GM23248 (cell line): ENCODE data around the gene BHLHE40. TPM values are rescaled to one million over a fixed set of nuclear protein-coding genes. Genes with fewer than 3 reads are reported as not detected.

Experiments used
- DNase-seq: peaks from one replicate; pipeline ENCODE4 v3.0.0-alpha.2; 2015
- H2AFZ ChIP-seq: fragments of 200-600 bp; sonication (generic); 2 replicates; pipeline ENCODE4 v1.6.1; 2016; ENCODE audit warnings: antibody characterized with exemption
- H3F3A ChIP-seq: fragments of 200-600 bp; sonication (generic); 2 replicates; pipeline ENCODE4 v1.6.1; 2016; ENCODE audit warnings: mild to moderate bottlenecking, antibody characterized with exemption, mixed run types; ENCODE audit not compliant: insufficient read depth
- H3K27ac ChIP-seq: fragments of 200-600 bp; sonication (generic); 2 replicates; pipeline ENCODE4 v1.5.1; 2016; ENCODE audit warnings: mild to moderate bottlenecking
- H3K27me3 ChIP-seq: fragments of 200-600 bp; sonication (generic); replicated peaks from 2 replicates; pipeline ENCODE4 v1.6.1; 2016; ENCODE audit warnings: mild to moderate bottlenecking; ENCODE audit not compliant: insufficient read depth
- H3K36me3 ChIP-seq: fragments of 200-600 bp; sonication (generic); 2 replicates; pipeline ENCODE4 v1.6.1; 2016; ENCODE audit warnings: low read depth, mild to moderate bottlenecking
- H3K4me1 ChIP-seq: fragments of 200-600 bp; sonication (generic); 2 replicates; pipeline ENCODE4 v1.6.1; 2016; ENCODE audit warnings: mild to moderate bottlenecking; ENCODE audit not compliant: insufficient read depth
- H3K4me2 ChIP-seq: fragments of 200-600 bp; sonication (generic); one replicate; pipeline ENCODE4 v1.6.1; 2016; ENCODE audit warnings: mild to moderate bottlenecking; ENCODE audit not compliant: unreplicated experiment
- H3K4me3 ChIP-seq: fragments of 200-600 bp; sonication (generic); 2 replicates; pipeline ENCODE4 v1.5.1; 2016; ENCODE audit warnings: mild to moderate bottlenecking
- H3K79me2 ChIP-seq: fragments of 200-600 bp; sonication (generic); 2 replicates; pipeline ENCODE4 v1.6.1; 2016; ENCODE audit warnings: mild to moderate bottlenecking; ENCODE audit not compliant: insufficient read depth
- H3K9ac ChIP-seq: fragments of 200-600 bp; sonication (generic); 2 replicates; pipeline ENCODE4 v1.6.1; 2016; ENCODE audit warnings: mild to moderate bottlenecking
- H3K9me2 ChIP-seq: fragments of 200-600 bp; sonication (generic); 2 replicates; pipeline ENCODE4 v1.6.1; 2016; ENCODE audit warnings: mixed run types, mild to moderate bottlenecking, moderate library complexity; ENCODE audit not compliant: insufficient read depth
- H3K9me3 ChIP-seq: fragments of 200-600 bp; sonication (generic); one replicate; pipeline ENCODE4 v1.6.1; 2017; ENCODE audit warnings: low read depth
- H4K20me1 ChIP-seq: fragments of 200-600 bp; sonication (generic); 2 replicates; pipeline ENCODE4 v1.6.0; 2016; ENCODE audit not compliant: insufficient read depth
- EZH2 ChIP-seq: fragments of 200-600 bp; sonication (generic); IDR thresholded peaks from 2 replicates; pipeline ENCODE4 v1.6.1; 2018; ENCODE audit warnings: antibody characterized with exemption, mild to moderate bottlenecking; ENCODE audit not compliant: insufficient read depth, poor library complexity, severe bottlenecking
- EZH2phosphoT487 ChIP-seq: fragments of 200-600 bp; sonication (generic); IDR thresholded peaks from 2 replicates; pipeline ENCODE4 v1.6.1; 2018; ENCODE audit warnings: antibody characterized with exemption, moderate library complexity, mild to moderate bottlenecking, low read depth; ENCODE audit not compliant: insufficient read depth
- WGBS, 2 experiments: methylation state at CpG; one replicate each; pipeline ENCODE4 v1.1.6; 2015 to 2017; ENCODE audit warnings: low lambda C conversion rate in 2 of 2, low coverage in 1 of 2; ENCODE audit errors: missing lambda C conversion rate in 2 of 2; 5-methylcytosine and 5-hydroxymethylcytosine counted together
- in situ Hi-C: fragments of 300-500 bp; cut with MboI; formaldehyde crosslinking; loops from 2 replicates; pipeline ENCODE4 v1.15.0; 2020
- polyA plus RNA-seq: library from polyadenylated mRNA; unstranded; fragments of >200 nt; fragmentation: Nextera tagmentation; extraction: Ambion mirVana; gene quantifications from 2 replicates; pipeline ENCODE4 v1.2.1, GENCODE V29; 2016
- total RNA-seq: library from RNA; depleted of rRNA; stranded (reverse); fragments of >200 nt; shearing (Covaris generic); gene quantifications from 2 replicates; pipeline ENCODE4 v1.2.3, GENCODE V29; 2014

BHLHE40 gene
- total and polyA plus RNA-seq, 2 experiments from 2014 or later, result 33.9 to 42.9 TPM

- TF ChIP-seq EZH2phosphoT487 (no peak), EZH2 (no peak)
- Histone ChIP-seq H3K4me2 (peak overlapping the region; percentile 42), H4K20me1 (no peaks in the 10 kb centered on the region), H3K9me2 (no peaks in the 10 kb centered on the region), H2AFZ (peak overlapping the region; percentile 52), H3K27me3 (no peaks in the 10 kb centered on the region), H3K79me2 (no peaks in the 10 kb centered on the region), H3K9me3 (no peaks in the 10 kb centered on the region), H3K27ac (peak overlapping the region; percentile 98), H3K9ac (peak overlapping the region; percentile 80), H3K4me3 (no peak overlapping the region), H3F3A (peaks cover 68% of the 10 kb centered on the region), H3K36me3 (no peaks in the 10 kb centered on the region), H3K4me1 (peaks cover 61% of the 10 kb centered on the region)
- in situ Hi-C loops, result no loop called here
- DNase-seq, result peak; percentile 92
- WGBS, 2 experiments, result 74 to 76% methylated on average over 17 of the region's 17 CpGs
Observed at GRCh38 chr3:5021116-5022092, 42.2 kb downstream of the BHLHE40 start.

GRCh38 chr3:5022187-5022965 is 43.1 kb downstream of the BHLHE40 start:
- H3K4me1 ChIP-seq, result peaks cover 53% of the 10 kb centered on the region
- WGBS, 2 experiments, result 79 to 80% methylated on average over 6 of the region's 6 CpGs
- H3K79me2 ChIP-seq, result no peaks in the 10 kb centered on the region
- peaks cover 59% of the 10 kb centered on the region for H3F3A ChIP-seq
- no peaks in the 10 kb centered on the region for H3K9me3 ChIP-seq
- peak overlapping the region; percentile 98 for H3K27ac ChIP-seq
- H4K20me1 ChIP-seq, result no peaks in the 10 kb centered on the region
- H2AFZ ChIP-seq, result 0 out of 2 replicates have a peak overlapping the region, but pooled peaks have one; percentile 52
- in situ Hi-C loops, result no loop called here
- H3K4me2 ChIP-seq, result peak overlapping the region; percentile 42
- TF ChIP-seq EZH2phosphoT487 (no peak), EZH2 (no peak)
- H3K27me3 ChIP-seq, result no peaks in the 10 kb centered on the region
- no peaks in the 10 kb centered on the region for H3K9me2 ChIP-seq
- H3K36me3 ChIP-seq, result no peaks in the 10 kb centered on the region
- peak; percentile 66 for DNase-seq
- H3K9ac ChIP-seq, result peak overlapping the region; percentile 80
- H3K4me3 ChIP-seq, result no peak overlapping the region

- Histone ChIP-seq H3K9me2 (no peaks in the 10 kb centered on the region), H2AFZ (no peak overlapping the region), H3K79me2 (no peaks in the 10 kb centered on the region), H3K4me2 (peak overlapping the region; percentile 42), H3K36me3 (no peaks in the 10 kb centered on the region), H3K27ac (peak overlapping the region; percentile 98), H3K27me3 (no peaks in the 10 kb centered on the region), H3K9ac (peak overlapping the region; percentile 80), H3K4me3 (peak overlapping the region; percentile 29; the same call in 1 of the 2 replicates), H3F3A (peaks cover 59% of the 10 kb centered on the region), H4K20me1 (no peaks in the 10 kb centered on the region), H3K9me3 (no peaks in the 10 kb centered on the region), H3K4me1 (peaks cover 47% of the 10 kb centered on the region)
- in situ Hi-C loops, result no loop called here
- 8 to 10% methylated on average over 15 of the region's 15 CpGs for WGBS, 2 experiments
- TF ChIP-seq EZH2 (no peak), EZH2phosphoT487 (no peak)
- peak; percentile 97 for DNase-seq
Observed at GRCh38 chr3:5022966-5023776, 43.9 kb downstream of the BHLHE40 start.
